MM.1S (cell line): ENCODE measurements around the gene GDAP1L1.

ENCODE experiments used
- DNase-seq: peaks from one replicate; pipeline ENCODE4 v3.0.0-alpha.2; 2015
- H2AFZ ChIP-seq: fragments of 300-600 bp; sonication (generic); 2 replicates; pipeline ENCODE4 v1.6.0; 2016; ENCODE audit warnings: antibody characterized with exemption, low read length
- H3F3A ChIP-seq: fragments of 300-600 bp; sonication (generic); 2 replicates; pipeline ENCODE4 v1.6.1; 2016; ENCODE audit warnings: mild to moderate bottlenecking, antibody characterized with exemption, low read length, moderate library complexity, mixed read lengths; ENCODE audit not compliant: insufficient read depth
- H3K27ac ChIP-seq: fragments of 300-600 bp; sonication (generic); 2 replicates; pipeline ENCODE4 v1.5.1; 2016; ENCODE audit warnings: mild to moderate bottlenecking, low read length
- H3K27me3 ChIP-seq: fragments of 300-600 bp; sonication (generic); replicated peaks from 2 replicates; pipeline ENCODE4 v1.6.0; 2016; ENCODE audit warnings: low read length; ENCODE audit not compliant: insufficient read depth
- H3K36me3 ChIP-seq: fragments of 300-600 bp; sonication (generic); replicated peaks from 2 replicates; pipeline ENCODE4 v1.6.1; 2016; ENCODE audit warnings: mild to moderate bottlenecking, low read length, mixed read lengths; ENCODE audit not compliant: insufficient read depth
- H3K4me1 ChIP-seq: fragments of 300-600 bp; sonication (generic); 2 replicates; pipeline ENCODE4 v1.6.1; 2016; ENCODE audit warnings: low read length, mixed read lengths
- H3K4me2 ChIP-seq: fragments of 300-600 bp; sonication (generic); 2 replicates; pipeline ENCODE4 v1.6.0; 2016; ENCODE audit warnings: low read depth, low read length
- H3K4me3 ChIP-seq: fragments of 300-600 bp; sonication (generic); 2 replicates; pipeline ENCODE4 v1.5.1; 2016; ENCODE audit warnings: low read length, mixed read lengths
- H3K79me2 ChIP-seq: fragments of 300-600 bp; sonication (generic); 2 replicates; pipeline ENCODE4 v1.6.1; 2016; ENCODE audit warnings: mixed run types, low read length, mixed read lengths
- H3K9ac ChIP-seq: fragments of 300-600 bp; sonication (generic); 2 replicates; pipeline ENCODE4 v1.6.1; 2016; ENCODE audit warnings: low read length, mixed read lengths
- H3K9me2 ChIP-seq: fragments of 300-600 bp; sonication (generic); replicated peaks from 2 replicates; pipeline ENCODE4 v1.6.1; 2016; ENCODE audit warnings: mild to moderate bottlenecking, low read length, mixed read lengths; ENCODE audit not compliant: insufficient read depth
- H3K9me3 ChIP-seq: fragments of 300-600 bp; sonication (generic); replicated peaks from 2 replicates; pipeline ENCODE4 v1.6.1; 2016; ENCODE audit warnings: mild to moderate bottlenecking, low read length, mixed read lengths; ENCODE audit not compliant: insufficient read depth
- H4K20me1 ChIP-seq: fragments of 300-600 bp; sonication (generic); 2 replicates; pipeline ENCODE4 v1.6.1; 2016; ENCODE audit warnings: mild to moderate bottlenecking, low read length, moderate library complexity, mixed read lengths; ENCODE audit not compliant: insufficient read depth
- CTCF ChIP-seq: fragments of 300-600 bp; sonication (generic); IDR thresholded peaks from 2 replicates; pipeline ENCODE4 v1.5.1; 2016; ENCODE audit warnings: antibody characterized with exemption, low read length, mixed read lengths
- EZH2 ChIP-seq: fragments of 300-600 bp; sonication (generic); optimal IDR thresholded peaks from 2 replicates; pipeline ENCODE3; 2017; ENCODE audit warnings: low read depth, mild to moderate bottlenecking, antibody characterized with exemption, low read length, mixed read lengths
- EZH2phosphoT487 ChIP-seq: fragments of 300-600 bp; sonication (generic); IDR thresholded peaks from 2 replicates; pipeline ENCODE4 v1.6.1; 2018; ENCODE audit warnings: antibody characterized with exemption, low read length

The GDAP1L1 gene

GRCh38 chr20:44224637-44225036 lies 22.5 kb upstream of the GDAP1L1 start:
- Histone ChIP-seq H3K4me2 (no peak overlapping the region), H3K36me3 (no peaks in the 10 kb centered on the region), H3K9me3 (no peaks in the 10 kb centered on the region), H4K20me1 (no peaks in the 10 kb centered on the region), H3K9me2 (no peaks in the 10 kb centered on the region), H3K9ac (no peak overlapping the region), H3K27ac (no peak overlapping the region), H2AFZ (no peak overlapping the region), H3K79me2 (no peaks in the 10 kb centered on the region), H3F3A (no peaks in the 10 kb centered on the region), H3K27me3 (no peaks in the 10 kb centered on the region), H3K4me3 (no peak overlapping the region), H3K4me1 (no peaks in the 10 kb centered on the region)
- TF ChIP-seq EZH2 (no peak), EZH2phosphoT487 (no peak), CTCF (no peak)
- no peak for DNase-seq

- H3K27me3 ChIP-seq, result no peaks in the 10 kb centered on the region
- no peak overlapping the region for H3K27ac ChIP-seq
- no peak for DNase-seq
- no peaks in the 10 kb centered on the region for H3K9me2 ChIP-seq
- H3K9me3 ChIP-seq, result no peaks in the 10 kb centered on the region
- no peaks in the 10 kb centered on the region for H3K4me1 ChIP-seq
- H2AFZ ChIP-seq, result no peak overlapping the region
- H3K4me2 ChIP-seq, result no peak overlapping the region
- no peak overlapping the region for H3K4me3 ChIP-seq
- TF ChIP-seq CTCF, result no peak
- no peak for TF ChIP-seq EZH2phosphoT487
- TF ChIP-seq EZH2, result no peak
- H3K79me2 ChIP-seq, result no peaks in the 10 kb centered on the region
- H4K20me1 ChIP-seq, result no peaks in the 10 kb centered on the region
- H3F3A ChIP-seq, result no peaks in the 10 kb centered on the region
- H3K9ac ChIP-seq, result no peak overlapping the region
- no peaks in the 10 kb centered on the region for H3K36me3 ChIP-seq
Observed at GRCh38 chr20:44228465-44229258, 18.4 kb upstream of the GDAP1L1 start.

- no peak overlapping the region for H3K27ac ChIP-seq
- no peaks in the 10 kb centered on the region for H3K4me1 ChIP-seq
- no peaks in the 10 kb centered on the region for H3K79me2 ChIP-seq
- no peaks in the 10 kb centered on the region for H3F3A ChIP-seq
- no peaks in the 10 kb centered on the region for H4K20me1 ChIP-seq
- no peak overlapping the region for H3K9ac ChIP-seq
- H3K4me2 ChIP-seq, result no peak overlapping the region
- no peaks in the 10 kb centered on the region for H3K9me3 ChIP-seq
- no peak for TF ChIP-seq EZH2phosphoT487
- no peak for TF ChIP-seq EZH2
- no peak for TF ChIP-seq CTCF
- no peak for DNase-seq
- no peaks in the 10 kb centered on the region for H3K36me3 ChIP-seq
- H3K9me2 ChIP-seq, result no peaks in the 10 kb centered on the region
- no peaks in the 10 kb centered on the region for H3K27me3 ChIP-seq
- H2AFZ ChIP-seq, result no peak overlapping the region
- H3K4me3 ChIP-seq, result no peak overlapping the region
Observed at GRCh38 chr20:44231193-44231592, 15.9 kb upstream of the GDAP1L1 start.
